ENCODE measurements around the gene XAB2.

XAB2 gene

GRCh38 chr19:7632340-7633203 is 3.2 kb upstream of the XAB2 start:
- no peak for DNase-seq (ENCODE audit: low read depth)

- no peak for DNase-seq (ENCODE audit: low read depth)
Observed at GRCh38 chr19:7631577-7631976, 2.2 kb upstream of the XAB2 start.

- DNase-seq (ENCODE audit: low read depth) = no peak
Observed at GRCh38 chr19:7628589-7629311, 595 bp downstream of the XAB2 start.

GRCh38 chr19:7627166-7627565 is 2.2 kb downstream of the XAB2 start:
- no peak for DNase-seq (ENCODE audit: low read depth)

GRCh38 chr19:7625763-7626372 is 3.5 kb downstream of the XAB2 start:
- DNase-seq (ENCODE audit: low read depth) = no peak

- no peak for DNase-seq (ENCODE audit: low read depth)
Observed at GRCh38 chr19:7624810-7625209, 4.5 kb downstream of the XAB2 start.

GRCh38 chr19:7623725-7624603 is 5.4 kb downstream of the XAB2 start:
- DNase-seq (ENCODE audit: low read depth) = no peak

GRCh38 chr19:7622933-7623685 is 6.2 kb downstream of the XAB2 start:
- no peak for DNase-seq (ENCODE audit: low read depth)

- DNase-seq (ENCODE audit: low read depth) = no peak
Observed at GRCh38 chr19:7620442-7621412, 8.6 kb downstream of the XAB2 start.

GRCh38 chr19:7619671-7620441 is 9.5 kb downstream of the XAB2 start:
- no peak for DNase-seq (ENCODE audit: low read depth)

GRCh38 chr19:7618771-7619510 is 10.4 kb downstream of the XAB2 start:
- no peak for DNase-seq (ENCODE audit: low read depth)

GRCh38 chr19:7618348-7618747 is 11.0 kb downstream of the XAB2 start:
- DNase-seq (ENCODE audit: low read depth) = no peak

- no peak for DNase-seq (ENCODE audit: low read depth)
Observed at GRCh38 chr19:7617735-7618134, 11.6 kb downstream of the XAB2 start.

- no peak for DNase-seq (ENCODE audit: low read depth)
Observed at GRCh38 chr19:7617172-7617571, 12.2 kb downstream of the XAB2 start.

GRCh38 chr19:7614859-7615741 is 14.2 kb downstream of the XAB2 start:
- DNase-seq (ENCODE audit: low read depth) = no peak

- DNase-seq (ENCODE audit: low read depth) = no peak
Observed at GRCh38 chr19:7612282-7613274, 16.8 kb downstream of the XAB2 start.
